Spleen (tissue), 3 donors: ENCODE results near the gene SATL1.

ENCODE experiments used
- POLR2A ChIP-seq, 3 donors: fragments of 450-650 bp; IDR thresholded peaks; one replicate each; pipeline ENCODE4 v1.5.1; 2017; ENCODE audit warnings: antibody characterized with exemption in 3 of 3, mild to moderate bottlenecking in 1 of 3
- POLR2AphosphoS5 ChIP-seq, 3 donors: sonication (generic); formaldehyde crosslinking; IDR thresholded peaks; one replicate each; pipeline ENCODE4 v1.5.1; 2017; ENCODE audit warnings: antibody characterized with exemption in 3 of 3

DNA sequence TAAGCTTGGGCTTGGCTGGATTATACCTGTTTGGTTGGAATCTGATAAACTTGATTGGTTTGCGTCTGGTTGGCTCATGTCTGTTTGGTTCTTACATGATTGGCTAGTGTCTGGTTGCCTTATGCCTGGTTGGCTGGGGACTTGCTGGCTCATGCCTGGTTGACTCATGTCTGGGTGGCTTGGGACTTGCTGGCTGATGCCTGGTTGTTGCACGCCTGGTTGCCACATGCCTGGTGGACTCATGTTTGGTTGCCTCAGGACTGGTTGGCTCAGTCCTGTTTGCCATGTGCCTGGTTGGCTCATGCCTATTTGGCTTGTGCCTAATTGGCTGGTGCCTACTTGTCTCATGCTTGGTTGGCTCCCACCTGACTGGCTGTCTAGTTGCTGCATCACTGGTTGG is 135.4 kb downstream of the SATL1 start:
- TF ChIP-seq POLR2A (IDR thresholded peaks at IDR 0.05) (no peak), POLR2AphosphoS5 (IDR thresholded peaks at IDR 0.05) (no peak)
